Activated CD8-positive, alpha-beta memory T cell treated with anti-CD3 and anti-CD28 coated beads, Interleukin-2, amount 10 ng/mL, durations not matched to agents 7 days and 5 days (primary cell): ENCODE results near the gene RTKN. TPM values are rescaled to one million over a fixed set of nuclear protein-coding genes. Genes with fewer than 3 reads are reported as not detected.

Experiments used
- ATAC-seq: fragments of 150-1000 bp; cut with Tn5 transposase; one replicate; pipeline ENCODE4 v1.10.0; 2021; ENCODE audit warnings: moderate library complexity
- CTCF ChIA-PET: fragments of 350-600 bp; sonication (Branson Sonifier 250); formaldehyde crosslinking; loops from one replicate; lab custom pipeline; 2021; ENCODE audit warnings: antibody characterized with exemption; lab: Charles Lee
- DNase-seq: peaks from one replicate; pipeline ENCODE4 v3.0.0-alpha.2; 2020
- H3K27ac Mint-ChIP-seq: one replicate; pipeline ENCODE4 v1.8.0; 2021; ENCODE audit warnings: mild to moderate bottlenecking, mixed read lengths
- H3K27me3 Mint-ChIP-seq: one replicate; pipeline ENCODE4 v1.8.0; 2021; ENCODE audit warnings: mixed read lengths
- H3K36me3 Mint-ChIP-seq: one replicate; pipeline ENCODE4 v1.8.0; 2021; ENCODE audit warnings: mild to moderate bottlenecking, mixed read lengths
- H3K4me1 Mint-ChIP-seq: one replicate; pipeline ENCODE4 v1.8.0; 2021; ENCODE audit warnings: mixed read lengths
- H3K4me3 Mint-ChIP-seq: one replicate; pipeline ENCODE4 v1.8.0; 2021; ENCODE audit warnings: mild to moderate bottlenecking, moderate library complexity, mixed read lengths
- H3K9me3 Mint-ChIP-seq: one replicate; pipeline ENCODE4 v1.8.0; 2022; ENCODE audit warnings: low read depth, mixed read lengths
- total RNA-seq, 2 experiments: library from RNA; stranded (reverse); gene quantifications; one replicate each; pipeline ENCODE4 v1.2.3, GENCODE V29; 2021

The RTKN gene
- total RNA-seq, 2 experiments from 2014 or later = 0.50 to 1.9 TPM

DNA sequence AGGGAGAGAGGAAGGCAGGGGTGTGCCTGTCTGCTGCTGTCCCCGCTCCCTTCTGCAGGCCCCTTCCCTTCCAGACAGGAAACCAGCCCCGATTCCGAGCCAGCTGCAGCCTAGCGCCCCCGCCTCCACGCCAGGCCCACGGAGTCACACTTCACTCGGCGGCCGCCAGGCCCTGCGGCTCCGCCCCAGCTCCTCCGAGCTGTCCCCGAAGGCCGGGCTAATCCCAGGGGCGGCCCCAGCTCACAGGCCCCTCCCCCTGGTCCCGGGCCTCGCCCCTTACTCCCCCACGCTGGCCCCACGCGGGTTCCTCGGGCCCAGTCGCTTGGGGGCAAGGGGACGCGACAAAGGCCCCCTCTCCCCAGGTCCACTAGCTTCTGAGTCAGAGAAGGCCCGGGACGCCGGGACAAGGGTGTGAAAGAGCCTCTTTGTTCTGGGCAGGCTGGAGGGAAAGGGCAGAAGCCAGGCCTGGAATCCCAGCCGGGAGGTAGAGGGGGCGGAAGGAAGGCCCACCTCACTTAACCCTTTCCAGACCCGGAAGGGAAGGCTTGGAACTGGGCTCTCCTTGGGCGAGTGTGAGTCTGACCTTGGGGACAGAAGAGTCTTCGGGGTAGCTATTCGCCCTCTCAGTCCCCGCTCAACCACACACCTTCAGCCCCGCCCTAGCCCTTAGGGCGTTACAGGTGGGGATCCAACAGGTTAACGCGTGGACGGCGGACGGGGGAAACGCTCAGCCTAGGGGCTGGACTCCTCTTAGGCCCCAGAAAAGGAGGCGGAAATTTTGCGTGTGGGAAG lies 1.2 kb downstream of the RTKN start:
- peaks cover 60% of the 10 kb centered on the region for H3K27me3 Mint-ChIP-seq
- H3K4me3 Mint-ChIP-seq = no peak overlapping the region
- ATAC-seq (peak; percentile 87), DNase-seq (no peak)
- H3K27ac Mint-ChIP-seq = no peak overlapping the region
- H3K36me3 Mint-ChIP-seq = no peaks in the 10 kb centered on the region
- CTCF ChIA-PET = interaction anchor here (0.9 to 1.1 kb wide), 4 partner anchors 15 to 145 kb away, joined by 3 to 4 read pairs (median 3); partner anchors contain the start of gene INO80B
- H3K4me1 Mint-ChIP-seq = peaks cover 10% of the 10 kb centered on the region
- no peaks in the 10 kb centered on the region for H3K9me3 Mint-ChIP-seq

DNA sequence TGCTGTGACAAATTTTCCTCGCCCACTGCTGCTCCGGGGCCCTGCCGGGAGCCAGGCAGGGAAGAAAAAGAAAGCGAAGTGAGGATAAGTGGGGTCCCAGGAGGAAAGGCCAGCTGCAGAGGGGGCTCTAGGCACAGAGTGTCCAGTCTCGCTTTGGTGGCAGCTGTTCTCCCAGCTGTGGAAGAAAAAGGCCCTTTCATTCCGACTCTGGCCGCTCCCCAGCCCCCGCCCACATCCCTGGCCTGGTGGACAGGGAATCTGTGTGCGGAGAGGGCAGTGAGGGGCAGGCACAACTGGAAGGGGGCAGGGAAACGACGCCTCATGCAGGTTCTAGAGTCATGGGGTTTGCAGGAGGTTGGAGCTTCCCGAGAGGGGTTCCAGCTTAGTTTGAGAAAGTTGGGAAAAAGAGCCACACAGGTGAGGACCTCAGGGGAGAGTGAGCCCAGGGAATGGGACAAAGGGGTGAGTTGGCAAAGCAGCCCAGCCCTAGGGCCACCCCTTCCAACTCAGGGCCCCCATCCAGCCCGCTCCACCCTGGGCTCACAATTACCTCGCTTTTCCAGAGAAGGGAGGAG lies 1.8 kb downstream of the RTKN start:
- CTCF ChIA-PET = interaction anchor here (0.9 to 1.1 kb wide), 3 partner anchors 15 to 146 kb away, joined by 3 to 4 read pairs (median 3); partner anchors contain the start of gene INO80B
- no peak for ATAC-seq
- Mint-ChIP-seq H3K36me3 (no peaks in the 10 kb centered on the region), H3K27me3 (peaks cover 56% of the 10 kb centered on the region), H3K4me3 (no peak overlapping the region), H3K9me3 (no peaks in the 10 kb centered on the region), H3K4me1 (peaks cover 10% of the 10 kb centered on the region), H3K27ac (no peak overlapping the region)
- DNase-seq = no peak

DNA sequence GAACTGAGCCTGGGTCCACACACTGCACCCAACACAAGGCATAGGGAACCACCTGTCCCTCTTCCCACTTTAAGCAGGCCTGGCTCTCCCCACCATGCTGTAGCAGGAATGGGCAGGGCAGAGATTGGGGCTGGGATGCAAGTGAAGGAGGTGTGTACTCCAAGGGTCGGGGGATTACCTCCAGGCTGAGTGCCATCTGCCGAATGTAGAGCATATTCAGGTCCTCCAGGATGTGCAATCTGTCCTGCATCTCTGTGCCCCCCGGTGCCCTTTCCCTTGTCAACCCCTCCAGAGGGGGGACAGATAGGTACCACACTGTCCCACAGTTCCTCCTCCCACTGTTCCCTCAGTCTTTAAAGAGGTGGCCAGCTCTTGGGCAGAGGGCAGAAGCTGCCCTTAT lies 2.4 kb downstream of the RTKN start:
- H3K4me3 Mint-ChIP-seq = no peak overlapping the region
- ATAC-seq (no peak), DNase-seq (no peak)
- peaks cover 10% of the 10 kb centered on the region for H3K4me1 Mint-ChIP-seq
- H3K27ac Mint-ChIP-seq = no peak overlapping the region
- H3K36me3 Mint-ChIP-seq = no peaks in the 10 kb centered on the region
- H3K27me3 Mint-ChIP-seq = peaks cover 50% of the 10 kb centered on the region
- CTCF ChIA-PET = no interaction called here
- H3K9me3 Mint-ChIP-seq = no peaks in the 10 kb centered on the region

DNA sequence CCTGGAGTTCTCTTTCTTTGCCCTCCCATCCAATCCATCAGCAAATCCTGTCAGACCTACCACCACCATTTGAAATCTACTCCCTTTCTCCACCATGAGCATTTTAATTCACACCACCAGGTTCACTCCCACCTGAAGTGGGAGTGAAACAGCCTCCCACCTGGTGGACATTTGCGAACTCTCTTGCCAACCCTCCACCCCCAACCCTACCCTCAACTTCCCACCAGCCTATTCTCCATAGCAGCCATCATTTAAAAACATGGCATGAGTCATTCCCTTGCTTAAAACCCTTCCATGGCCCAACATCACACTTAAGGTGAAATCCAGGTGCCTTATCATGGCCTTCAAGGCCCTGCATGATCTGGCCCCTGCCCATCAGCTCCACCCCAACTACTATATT lies 3.5 kb downstream of the RTKN start:
- CTCF ChIA-PET = no interaction called here
- ATAC-seq (no peak), DNase-seq (no peak)
- Mint-ChIP-seq H3K9me3 (no peaks in the 10 kb centered on the region), H3K27me3 (peaks cover 44% of the 10 kb centered on the region), H3K27ac (no peak overlapping the region), H3K4me3 (no peak overlapping the region), H3K4me1 (peaks cover 10% of the 10 kb centered on the region), H3K36me3 (no peaks in the 10 kb centered on the region)

DNA sequence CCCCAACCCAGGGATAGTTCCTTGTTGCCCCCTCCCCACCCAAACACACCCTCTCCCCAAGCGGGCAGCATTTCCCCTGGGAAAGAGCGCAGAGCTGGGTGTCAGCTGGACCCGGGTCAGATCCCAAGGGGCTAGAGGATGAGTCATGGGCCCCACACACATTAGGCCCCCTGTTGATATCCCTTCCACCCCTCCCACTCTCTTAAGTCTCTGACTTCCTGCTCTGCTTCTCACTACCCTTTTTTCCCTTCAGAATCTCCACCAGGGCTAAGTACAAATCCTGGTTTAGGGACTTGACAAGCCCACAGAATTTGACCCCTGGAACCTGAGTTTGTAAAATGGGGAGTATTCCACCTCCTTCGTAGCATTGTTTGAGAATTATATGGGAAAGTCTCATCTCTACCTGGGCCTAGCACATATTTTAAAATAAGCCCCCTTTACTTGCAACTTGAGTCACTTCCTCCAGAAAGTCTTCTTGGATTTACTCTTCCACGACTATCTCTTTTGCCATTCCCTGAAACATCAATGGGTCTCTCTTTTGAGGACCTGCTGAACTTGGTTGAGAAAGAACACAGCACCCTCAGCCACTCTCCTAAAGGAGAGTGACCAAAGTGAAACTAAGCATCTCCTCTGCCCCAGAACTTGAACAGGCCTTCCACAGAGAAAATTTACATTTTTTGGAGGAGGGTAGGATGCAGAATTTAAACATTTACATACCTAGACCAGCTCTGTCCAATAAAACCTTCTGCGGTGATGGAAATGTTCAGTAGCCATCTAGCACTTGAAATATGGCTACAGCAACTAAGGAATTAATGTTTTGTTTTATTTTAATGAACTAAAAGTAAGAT lies 4.7 kb downstream of the RTKN start:
- CTCF ChIA-PET = no interaction called here
- Mint-ChIP-seq H3K36me3 (no peaks in the 10 kb centered on the region), H3K27ac (no peak overlapping the region), H3K27me3 (peaks cover 35% of the 10 kb centered on the region), H3K9me3 (no peaks in the 10 kb centered on the region), H3K4me3 (no peak overlapping the region), H3K4me1 (peaks cover 7% of the 10 kb centered on the region)
- no peak for DNase-seq
- no peak for ATAC-seq

DNA sequence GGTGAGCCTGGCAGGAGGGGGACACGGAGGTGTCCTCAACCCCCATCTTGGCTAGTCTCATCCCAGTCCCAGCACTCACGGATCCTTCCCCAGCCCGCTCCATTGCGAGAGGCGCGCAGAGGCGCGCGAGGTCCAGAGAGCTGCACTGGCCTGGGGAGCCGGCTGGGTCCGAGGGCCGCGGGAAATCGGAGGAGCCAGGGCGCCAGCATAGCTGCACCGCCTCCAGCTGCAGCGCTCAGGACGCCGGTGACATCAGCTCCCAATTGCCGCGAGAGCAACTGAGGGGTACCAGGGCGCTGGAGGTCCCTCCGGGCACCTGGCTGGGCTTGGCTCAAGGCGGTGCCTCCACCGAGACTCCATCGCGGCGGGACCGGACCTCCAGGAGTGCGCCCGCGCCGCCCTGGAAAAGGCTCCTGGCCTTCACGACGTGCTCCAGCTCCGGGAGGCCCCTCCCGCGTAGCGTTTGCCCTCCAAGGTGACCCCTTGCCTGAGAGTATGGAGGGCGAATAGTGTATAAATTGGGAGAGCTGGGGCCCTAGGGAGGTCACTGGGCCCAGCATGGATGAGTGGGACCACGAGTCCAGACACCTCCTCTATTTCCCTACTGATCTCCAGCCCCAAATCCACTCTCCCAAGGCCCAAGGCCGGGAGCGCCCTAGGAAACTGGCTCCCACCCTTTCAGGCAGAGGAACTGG lies 5.5 kb downstream of the RTKN start:
- Mint-ChIP-seq H3K27ac (no peak overlapping the region), H3K36me3 (no peaks in the 10 kb centered on the region), H3K27me3 (peaks cover 30% of the 10 kb centered on the region), H3K4me1 (peaks cover 7% of the 10 kb centered on the region), H3K9me3 (no peaks in the 10 kb centered on the region), H3K4me3 (no peak overlapping the region)
- ATAC-seq = no peak
- CTCF ChIA-PET = no interaction called here
- no peak for DNase-seq

DNA sequence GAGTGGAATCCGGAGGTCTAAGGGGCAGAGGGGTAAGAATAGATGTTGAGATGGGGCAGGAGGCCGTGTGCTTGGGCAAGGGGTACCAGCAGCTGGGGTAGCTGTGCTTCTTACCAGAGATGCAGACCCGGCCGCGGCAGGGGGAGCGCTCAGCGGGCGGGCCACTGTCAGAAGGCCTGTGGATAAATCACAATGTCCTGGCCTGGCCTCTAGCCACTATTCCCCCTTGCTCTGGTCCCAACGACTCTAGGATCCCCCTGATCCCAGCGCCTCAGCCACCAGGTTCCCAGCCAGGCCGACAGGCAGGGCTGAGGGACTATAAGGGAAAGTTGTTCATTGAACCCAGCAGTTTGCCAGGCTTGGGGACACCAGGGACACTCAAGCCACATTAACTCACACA lies 11.2 kb downstream of the RTKN start:
- Mint-ChIP-seq H3K27me3 (no peaks in the 10 kb centered on the region), H3K27ac (no peak overlapping the region), H3K4me3 (no peak overlapping the region), H3K36me3 (peaks cover 3% of the 10 kb centered on the region), H3K4me1 (peaks cover 2% of the 10 kb centered on the region), H3K9me3 (no peaks in the 10 kb centered on the region)
- CTCF ChIA-PET = no interaction called here
- ATAC-seq (no peak), DNase-seq (no peak)

DNA sequence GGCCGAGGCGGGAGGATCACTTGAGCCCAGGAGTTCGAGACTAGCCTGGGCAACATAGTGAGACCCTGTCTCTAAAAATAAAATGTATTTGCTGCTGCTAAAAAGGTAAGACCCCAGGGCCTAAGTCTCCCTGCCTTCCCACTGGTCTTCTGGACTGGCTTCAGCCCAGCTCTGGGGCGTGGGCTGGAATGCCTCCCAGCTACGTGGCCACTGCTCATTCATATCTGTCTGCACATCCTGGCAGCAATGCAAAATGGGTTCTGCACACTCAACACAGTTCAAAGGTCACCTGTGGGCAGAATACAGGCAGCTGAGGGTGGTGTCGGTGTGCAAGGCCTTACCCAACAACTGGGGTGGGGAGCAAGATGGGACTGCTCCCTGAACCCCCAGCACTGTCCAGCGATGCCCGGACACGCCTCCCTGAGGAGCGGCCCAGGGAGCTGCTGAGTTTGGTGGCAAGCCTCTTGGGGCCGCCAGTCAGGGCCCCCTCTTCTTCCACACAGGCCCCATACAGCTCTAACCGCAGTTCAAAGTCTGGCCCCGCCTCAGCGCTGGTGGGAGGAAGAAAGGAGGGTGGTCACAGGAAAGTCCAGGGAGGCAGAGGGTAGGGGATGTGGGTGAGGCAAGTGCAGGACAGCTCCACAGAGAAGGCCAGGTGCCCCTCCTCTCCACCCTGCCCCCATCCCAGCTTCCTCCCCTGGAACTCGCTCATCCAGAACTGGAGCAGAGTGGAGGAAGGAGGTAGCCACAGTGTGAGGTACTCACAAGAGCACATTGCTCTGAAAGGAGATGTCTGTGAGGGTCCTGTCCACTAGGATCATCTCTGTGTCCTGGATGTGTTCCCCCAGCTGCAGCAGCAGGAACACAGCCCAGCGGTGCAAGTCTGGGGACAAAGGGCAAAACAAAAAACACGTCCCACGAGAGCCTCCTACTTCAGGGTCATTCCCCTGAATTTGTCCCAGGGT lies 12.0 kb downstream of the RTKN start:
- CTCF ChIA-PET = no interaction called here
- Mint-ChIP-seq H3K36me3 (peaks cover 6% of the 10 kb centered on the region), H3K4me1 (peaks cover 2% of the 10 kb centered on the region), H3K4me3 (no peak overlapping the region), H3K27me3 (no peaks in the 10 kb centered on the region), H3K27ac (no peak overlapping the region), H3K9me3 (no peaks in the 10 kb centered on the region)
- ATAC-seq (no peak), DNase-seq (no peak)

DNA sequence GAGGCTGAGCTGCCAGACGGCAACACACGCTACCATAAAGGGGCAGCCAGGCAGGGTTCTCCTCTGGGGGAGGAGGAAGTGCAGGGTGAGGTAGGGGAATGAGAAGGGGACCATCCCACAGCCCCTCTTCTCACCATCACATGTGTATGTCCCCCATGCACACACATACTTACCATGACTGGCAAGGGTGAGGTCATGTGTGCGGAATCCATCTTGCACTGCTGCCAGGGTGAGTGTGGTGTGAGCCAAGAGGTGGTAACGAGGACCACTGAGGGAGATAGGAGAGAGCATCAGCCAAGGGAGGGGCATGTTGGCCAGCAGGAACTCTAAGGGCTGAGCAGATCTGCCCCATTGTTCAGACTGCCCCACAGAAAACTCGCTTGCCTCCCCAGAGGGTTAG lies 13.1 kb downstream of the RTKN start:
- H3K4me1 Mint-ChIP-seq = peaks cover 3% of the 10 kb centered on the region
- H3K27me3 Mint-ChIP-seq = no peaks in the 10 kb centered on the region
- ATAC-seq (no peak), DNase-seq (no peak)
- no peak overlapping the region for H3K4me3 Mint-ChIP-seq
- no peaks in the 10 kb centered on the region for H3K9me3 Mint-ChIP-seq
- CTCF ChIA-PET = no interaction called here
- peaks cover 7% of the 10 kb centered on the region for H3K36me3 Mint-ChIP-seq
- H3K27ac Mint-ChIP-seq = no peak overlapping the region

DNA sequence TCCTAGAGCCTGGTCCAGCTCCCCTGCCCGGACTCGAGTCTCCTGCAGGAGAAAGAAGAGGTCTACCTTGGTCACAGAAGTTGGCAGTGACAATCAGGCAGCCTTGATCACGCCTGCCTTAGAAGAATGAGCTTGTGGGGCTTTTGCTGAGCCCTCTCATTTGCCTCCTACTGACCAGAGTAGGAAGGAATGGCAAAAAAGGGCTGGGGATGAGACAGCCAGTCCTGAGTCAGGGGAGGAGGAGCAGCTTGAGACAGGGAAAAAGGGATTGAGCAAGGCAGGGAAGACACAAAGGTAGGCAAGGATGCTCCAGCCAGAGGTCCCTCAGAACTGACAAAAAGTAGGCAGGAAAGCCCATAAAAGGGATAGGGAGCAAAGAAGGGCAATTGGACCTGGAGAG lies 14.2 kb downstream of the RTKN start:
- Mint-ChIP-seq H3K27ac (no peak overlapping the region), H3K27me3 (no peaks in the 10 kb centered on the region), H3K36me3 (peaks cover 10% of the 10 kb centered on the region), H3K4me3 (no peak overlapping the region), H3K9me3 (no peaks in the 10 kb centered on the region), H3K4me1 (peaks cover 13% of the 10 kb centered on the region)
- no peak for ATAC-seq
- CTCF ChIA-PET = no interaction called here
- no peak for DNase-seq

DNA sequence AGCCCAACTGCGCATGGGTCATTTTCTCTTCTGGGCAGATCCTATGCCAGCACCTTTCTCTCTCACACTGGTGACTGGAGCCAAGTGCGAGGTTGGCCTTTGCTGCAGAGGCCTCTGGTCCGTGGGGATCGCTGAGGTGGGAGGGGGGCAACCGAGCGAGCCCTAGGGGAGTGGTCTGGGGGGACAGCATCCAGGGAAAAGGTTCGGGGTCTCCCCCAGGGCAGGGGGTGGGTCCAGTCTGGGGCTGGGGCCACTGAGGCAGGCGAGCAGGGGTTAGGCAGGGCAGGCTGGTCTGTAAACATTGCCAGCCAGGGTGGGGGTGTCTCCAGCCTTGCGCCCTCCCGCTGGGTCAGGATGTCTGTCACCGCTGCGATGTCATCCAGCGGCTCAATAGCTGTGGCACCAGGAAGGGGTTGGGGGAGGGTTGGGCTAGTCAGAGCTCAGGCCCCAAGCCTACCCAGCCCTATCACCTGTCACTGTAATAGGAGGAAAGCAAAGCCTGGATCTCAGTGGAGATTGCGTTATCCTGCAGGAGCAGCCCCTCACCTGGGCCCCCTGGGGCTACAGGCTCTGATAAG lies 15.5 kb downstream of the RTKN start:
- ATAC-seq = no peak
- Mint-ChIP-seq H3K9me3 (no peaks in the 10 kb centered on the region), H3K4me1 (peaks cover 18% of the 10 kb centered on the region), H3K27ac (no peak overlapping the region), H3K36me3 (peaks cover 10% of the 10 kb centered on the region), H3K27me3 (no peaks in the 10 kb centered on the region), H3K4me3 (no peak overlapping the region)
- DNase-seq = no peak
- CTCF ChIA-PET = no interaction called here

DNA sequence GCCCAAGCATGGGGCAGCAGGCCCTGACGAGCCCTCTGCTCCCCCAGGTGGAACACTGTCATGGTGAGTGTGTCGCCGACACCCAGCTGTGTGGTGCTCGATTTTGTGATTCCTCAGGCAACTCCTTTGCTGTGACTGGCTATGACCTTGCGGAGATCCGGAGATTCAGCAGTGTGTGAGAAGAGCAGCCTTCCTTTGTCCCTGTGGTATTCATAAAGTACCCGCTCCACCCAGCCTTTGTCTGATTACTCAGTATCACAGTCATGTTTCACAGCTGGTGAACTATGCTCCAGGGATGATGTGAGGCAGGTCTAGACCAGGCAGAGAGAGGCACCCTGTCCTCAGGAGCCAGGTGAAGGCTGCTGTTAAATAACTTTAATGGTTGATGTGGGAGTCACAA lies 16.2 kb downstream of the RTKN start:
- no peak overlapping the region for H3K4me3 Mint-ChIP-seq
- ATAC-seq (no peak), DNase-seq (no peak)
- H3K4me1 Mint-ChIP-seq = peaks cover 22% of the 10 kb centered on the region
- CTCF ChIA-PET = no interaction called here
- no peak overlapping the region for H3K27ac Mint-ChIP-seq
- H3K27me3 Mint-ChIP-seq = peaks cover 2% of the 10 kb centered on the region
- no peaks in the 10 kb centered on the region for H3K9me3 Mint-ChIP-seq
- H3K36me3 Mint-ChIP-seq = peaks cover 10% of the 10 kb centered on the region
